Sigmoid colon (tissue), 4 donors: ENCODE results near the gene RELL1.

ENCODE experiments used
- CTCF ChIP-seq, 4 experiments: fragments of 450-650 bp in 3 of 4; fragments of 200-600 bp in 1 of 4; IDR thresholded peaks; one replicate each; pipeline ENCODE4 v1.5.1; 2016 to 2019; ENCODE audit warnings: antibody characterized with exemption in 4 of 4, mild to moderate bottlenecking in 3 of 4, moderate library complexity in 2 of 4
- POLR2AphosphoS5 ChIP-seq, 4 donors: sonication (generic); formaldehyde crosslinking; IDR thresholded peaks; one replicate each; pipeline ENCODE4 v1.6.1; 2017; ENCODE audit warnings: antibody characterized with exemption in 4 of 4

GRCh38 chr4:37670249-37670648 is 15.9 kb downstream of the RELL1 start:
- TF ChIP-seq POLR2AphosphoS5 (IDR thresholded peaks at IDR 0.05) (no peak), CTCF (IDR thresholded peaks at IDR 0.05) (no peak)
